Right ventricle myocardium superior (tissue), 1 donor: ENCODE measurements around the gene CNOT6. TPM values are rescaled to one million over a fixed set of nuclear protein-coding genes. Genes with fewer than 3 reads are reported as not detected.

Experiments used
- ATAC-seq: fragments of 200-7000 bp; cut with Tn5 transposase; one replicate; pipeline ENCODE4 v1.9.1; 2020; ENCODE audit warnings: mild to moderate bottlenecking; ENCODE audit not compliant: poor library complexity
- DNase-seq: peaks from one replicate; pipeline ENCODE4 v3.0.0-alpha.2; 2020
- intact Hi-C: fragments of 100-400 bp; cut with DNase I; formaldehyde crosslinking; loops from one replicate; pipeline ENCODE4 v1.11.2; 2022
- total RNA-seq: library from RNA; stranded (reverse); fragmentation: NEBNext Ultra II Directional; extraction: Animal tissue kit (Norgen Biotek cat#: 25700); gene quantifications from one replicate; pipeline ENCODE4 v1.2.1, GENCODE V29; 2021
- donor health status: DM: no; HTN: yes; CAD: no; lungs with severe emphysema.

The CNOT6 gene
- total RNA-seq, 1 donor from 2014 or later: 13.8 TPM

- DNase-seq (no peak), ATAC-seq (no peak)
- intact Hi-C loops: no loop called here
Observed at GRCh38 chr5:180593446-180594206, 99.4 kb downstream of the CNOT6 start.

- DNase-seq: no peak
- ATAC-seq: no peak
- intact Hi-C loops: no loop called here
Observed at GRCh38 chr5:180594311-180595045, 100.3 kb downstream of the CNOT6 start.

GRCh38 chr5:180595046-180595379 is 100.8 kb downstream of the CNOT6 start:
- no peak for DNase-seq
- ATAC-seq: no peak
- intact Hi-C loops: no loop called here

- ATAC-seq (no peak), DNase-seq (no peak)
- intact Hi-C loops: no loop called here
Observed at GRCh38 chr5:180595381-180596114, 101.4 kb downstream of the CNOT6 start.

- no peak for ATAC-seq
- no peak for DNase-seq
- intact Hi-C loops: no loop called here
Observed at GRCh38 chr5:180596115-180596667, 102.0 kb downstream of the CNOT6 start.

GRCh38 chr5:180596668-180597231 is 102.6 kb downstream of the CNOT6 start:
- ATAC-seq (no peak), DNase-seq (peak; percentile 3)
- intact Hi-C loops: no loop called here

GRCh38 chr5:180598316-180598701 is 104.1 kb downstream of the CNOT6 start:
- DNase-seq (no peak), ATAC-seq (no peak)
- intact Hi-C loops: no loop called here

- intact Hi-C loops: no loop called here
- DNase-seq: peak; percentile 30
- ATAC-seq: no peak
Observed at GRCh38 chr5:180598797-180599589, 104.8 kb downstream of the CNOT6 start.

GRCh38 chr5:180599590-180599914 is 105.4 kb downstream of the CNOT6 start:
- intact Hi-C loops: no loop called here
- ATAC-seq: no peak
- DNase-seq: no peak

- intact Hi-C loops: no loop called here
- no peak for ATAC-seq
- peak; percentile 8 for DNase-seq
Observed at GRCh38 chr5:180599981-180600553, 105.9 kb downstream of the CNOT6 start.

GRCh38 chr5:180600554-180601041 is 106.4 kb downstream of the CNOT6 start:
- ATAC-seq (no peak), DNase-seq (peak; percentile 30)
- intact Hi-C loops: no loop called here

- intact Hi-C loops: no loop called here
- ATAC-seq: no peak
- DNase-seq: peak; percentile 30
Observed at GRCh38 chr5:180601591-180602480, 107.7 kb downstream of the CNOT6 start.

- DNase-seq (peak; percentile 38), ATAC-seq (no peak)
- intact Hi-C loops: no loop called here
Observed at GRCh38 chr5:180602481-180603075, 108.4 kb downstream of the CNOT6 start.

GRCh38 chr5:180603076-180603594 is 109.0 kb downstream of the CNOT6 start:
- intact Hi-C loops: no loop called here
- ATAC-seq (no peak), DNase-seq (peak; percentile 36)

GRCh38 chr5:180604271-180604670 is 110.1 kb downstream of the CNOT6 start:
- peak; percentile 13 for DNase-seq
- intact Hi-C loops: no loop called here

GRCh38 chr5:180605554-180606214 is 111.5 kb downstream of the CNOT6 start:
- intact Hi-C loops: no loop called here
- peak; percentile 16 for DNase-seq
- no peak for ATAC-seq

More at GRCh38 chr5:180604271-180604670, 110.1 kb downstream of the CNOT6 start:
- no peak for ATAC-seq
